SK-N-SH treated with all-trans-retinoic acid at 6 μM for 48 hours (cell line): ENCODE data around the gene HECTD1.
"Not testable (repeated sequence)": the region's sequence is repeated elsewhere in the genome, so short reads cannot be mapped to it uniquely, and the experiment has no call there.

Source experiments
- ARNTL ChIP-seq: fragments of 450-650 bp; formaldehyde crosslinking; IDR thresholded peaks from 2 replicates; pipeline ENCODE4 v1.5.0; 2020; ENCODE audit warnings: low read depth, mild to moderate bottlenecking, moderate library complexity, borderline replicate concordance
- GLIS3 ChIP-seq: fragments of 250-450 bp; sonication (Bioruptor Pico); IDR thresholded peaks from 2 replicates; pipeline ENCODE4 v1.5.0; 2020; ENCODE audit warnings: mild to moderate bottlenecking, moderate library complexity
- TOX ChIP-seq: fragments of 250-450 bp; sonication (Bioruptor Pico); IDR thresholded peaks from 2 replicates; pipeline ENCODE4 v1.8.0; 2021; ENCODE audit warnings: mild to moderate bottlenecking, moderate library complexity, borderline replicate concordance
- ZFP3 ChIP-seq: fragments of 250-450 bp; sonication (Bioruptor Pico); IDR thresholded peaks from 2 replicates; pipeline ENCODE4 v1.5.0; 2020; ENCODE audit warnings: mild to moderate bottlenecking, moderate library complexity
- ZFP30 ChIP-seq: fragments of 450-650 bp; formaldehyde crosslinking; IDR thresholded peaks from 2 replicates; pipeline ENCODE4 v1.5.0; 2022; ENCODE audit warnings: mild to moderate bottlenecking, moderate library complexity
- ZNF70 ChIP-seq: fragments of 450-650 bp; formaldehyde crosslinking; IDR thresholded peaks from 2 replicates; pipeline ENCODE4 v1.5.0; 2020; ENCODE audit warnings: mild to moderate bottlenecking, moderate library complexity
- TF ChIP-seq, protein P1 (sequence below): fragments of 250-450 bp; sonication (Bioruptor Pico); IDR thresholded peaks from 2 replicates; pipeline ENCODE4 v1.5.1; 2020; ENCODE audit warnings: low read depth, mild to moderate bottlenecking, moderate library complexity
- TF ChIP-seq, protein P2 (sequence below): fragments of 250-450 bp; sonication (Bioruptor Pico); IDR thresholded peaks from 2 replicates; pipeline ENCODE4 v1.8.0; 2020; ENCODE audit warnings: mild to moderate bottlenecking, moderate library complexity, borderline replicate concordance
- TF ChIP-seq, protein P3 (sequence below): fragments of 250-450 bp; sonication (Bioruptor Pico); IDR thresholded peaks from 2 replicates; pipeline ENCODE4 v1.5.0; 2020; ENCODE audit warnings: mild to moderate bottlenecking, moderate library complexity

- not testable (repeated sequence) for TF ChIP-seq GLIS3, ZFP30, ARNTL, TOX, ZFP3, ZNF70 (CRISPR knock-in tag)
- TF ChIP-seq, protein P1, sequence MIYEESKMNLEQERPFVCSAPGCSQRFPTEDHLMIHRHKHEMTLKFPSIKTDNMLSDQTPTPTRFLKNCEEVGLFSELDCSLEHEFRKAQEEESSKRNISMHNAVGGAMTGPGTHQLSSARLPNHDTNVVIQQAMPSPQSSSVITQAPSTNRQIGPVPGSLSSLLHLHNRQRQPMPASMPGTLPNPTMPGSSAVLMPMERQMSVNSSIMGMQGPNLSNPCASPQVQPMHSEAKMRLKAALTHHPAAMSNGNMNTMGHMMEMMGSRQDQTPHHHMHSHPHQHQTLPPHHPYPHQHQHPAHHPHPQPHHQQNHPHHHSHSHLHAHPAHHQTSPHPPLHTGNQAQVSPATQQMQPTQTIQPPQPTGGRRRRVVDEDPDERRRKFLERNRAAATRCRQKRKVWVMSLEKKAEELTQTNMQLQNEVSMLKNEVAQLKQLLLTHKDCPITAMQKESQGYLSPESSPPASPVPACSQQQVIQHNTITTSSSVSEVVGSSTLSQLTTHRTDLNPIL (CRISPR knock-in tag), result not testable (repeated sequence)
- TF ChIP-seq, protein P2, sequence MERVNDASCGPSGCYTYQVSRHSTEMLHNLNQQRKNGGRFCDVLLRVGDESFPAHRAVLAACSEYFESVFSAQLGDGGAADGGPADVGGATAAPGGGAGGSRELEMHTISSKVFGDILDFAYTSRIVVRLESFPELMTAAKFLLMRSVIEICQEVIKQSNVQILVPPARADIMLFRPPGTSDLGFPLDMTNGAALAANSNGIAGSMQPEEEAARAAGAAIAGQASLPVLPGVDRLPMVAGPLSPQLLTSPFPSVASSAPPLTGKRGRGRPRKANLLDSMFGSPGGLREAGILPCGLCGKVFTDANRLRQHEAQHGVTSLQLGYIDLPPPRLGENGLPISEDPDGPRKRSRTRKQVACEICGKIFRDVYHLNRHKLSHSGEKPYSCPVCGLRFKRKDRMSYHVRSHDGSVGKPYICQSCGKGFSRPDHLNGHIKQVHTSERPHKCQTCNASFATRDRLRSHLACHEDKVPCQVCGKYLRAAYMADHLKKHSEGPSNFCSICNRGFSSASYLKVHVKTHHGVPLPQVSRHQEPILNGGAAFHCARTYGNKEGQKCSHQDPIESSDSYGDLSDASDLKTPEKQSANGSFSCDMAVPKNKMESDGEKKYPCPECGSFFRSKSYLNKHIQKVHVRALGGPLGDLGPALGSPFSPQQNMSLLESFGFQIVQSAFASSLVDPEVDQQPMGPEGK (CRISPR knock-in tag), result not testable (repeated sequence)
- TF ChIP-seq, protein P3, sequence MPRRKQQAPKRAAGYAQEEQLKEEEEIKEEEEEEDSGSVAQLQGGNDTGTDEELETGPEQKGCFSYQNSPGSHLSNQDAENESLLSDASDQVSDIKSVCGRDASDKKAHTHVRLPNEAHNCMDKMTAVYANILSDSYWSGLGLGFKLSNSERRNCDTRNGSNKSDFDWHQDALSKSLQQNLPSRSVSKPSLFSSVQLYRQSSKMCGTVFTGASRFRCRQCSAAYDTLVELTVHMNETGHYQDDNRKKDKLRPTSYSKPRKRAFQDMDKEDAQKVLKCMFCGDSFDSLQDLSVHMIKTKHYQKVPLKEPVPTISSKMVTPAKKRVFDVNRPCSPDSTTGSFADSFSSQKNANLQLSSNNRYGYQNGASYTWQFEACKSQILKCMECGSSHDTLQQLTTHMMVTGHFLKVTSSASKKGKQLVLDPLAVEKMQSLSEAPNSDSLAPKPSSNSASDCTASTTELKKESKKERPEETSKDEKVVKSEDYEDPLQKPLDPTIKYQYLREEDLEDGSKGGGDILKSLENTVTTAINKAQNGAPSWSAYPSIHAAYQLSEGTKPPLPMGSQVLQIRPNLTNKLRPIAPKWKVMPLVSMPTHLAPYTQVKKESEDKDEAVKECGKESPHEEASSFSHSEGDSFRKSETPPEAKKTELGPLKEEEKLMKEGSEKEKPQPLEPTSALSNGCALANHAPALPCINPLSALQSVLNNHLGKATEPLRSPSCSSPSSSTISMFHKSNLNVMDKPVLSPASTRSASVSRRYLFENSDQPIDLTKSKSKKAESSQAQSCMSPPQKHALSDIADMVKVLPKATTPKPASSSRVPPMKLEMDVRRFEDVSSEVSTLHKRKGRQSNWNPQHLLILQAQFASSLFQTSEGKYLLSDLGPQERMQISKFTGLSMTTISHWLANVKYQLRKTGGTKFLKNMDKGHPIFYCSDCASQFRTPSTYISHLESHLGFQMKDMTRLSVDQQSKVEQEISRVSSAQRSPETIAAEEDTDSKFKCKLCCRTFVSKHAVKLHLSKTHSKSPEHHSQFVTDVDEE (CRISPR knock-in tag), result not testable (repeated sequence)
Observed at GRCh38 chr14:31086466-31086865, 121.1 kb downstream of the HECTD1 start.
